Measurements from ENCODE around the gene ARRDC5. TPM values are rescaled to one million over a fixed set of nuclear protein-coding genes. Genes with fewer than 3 reads are reported as not detected.

The ARRDC5 gene
- total and polyA plus RNA-seq, 2 of the 8 experiments (the other 6 are each of a cell fraction or from before 2014, with no cell fraction given), result not detected

DNA sequence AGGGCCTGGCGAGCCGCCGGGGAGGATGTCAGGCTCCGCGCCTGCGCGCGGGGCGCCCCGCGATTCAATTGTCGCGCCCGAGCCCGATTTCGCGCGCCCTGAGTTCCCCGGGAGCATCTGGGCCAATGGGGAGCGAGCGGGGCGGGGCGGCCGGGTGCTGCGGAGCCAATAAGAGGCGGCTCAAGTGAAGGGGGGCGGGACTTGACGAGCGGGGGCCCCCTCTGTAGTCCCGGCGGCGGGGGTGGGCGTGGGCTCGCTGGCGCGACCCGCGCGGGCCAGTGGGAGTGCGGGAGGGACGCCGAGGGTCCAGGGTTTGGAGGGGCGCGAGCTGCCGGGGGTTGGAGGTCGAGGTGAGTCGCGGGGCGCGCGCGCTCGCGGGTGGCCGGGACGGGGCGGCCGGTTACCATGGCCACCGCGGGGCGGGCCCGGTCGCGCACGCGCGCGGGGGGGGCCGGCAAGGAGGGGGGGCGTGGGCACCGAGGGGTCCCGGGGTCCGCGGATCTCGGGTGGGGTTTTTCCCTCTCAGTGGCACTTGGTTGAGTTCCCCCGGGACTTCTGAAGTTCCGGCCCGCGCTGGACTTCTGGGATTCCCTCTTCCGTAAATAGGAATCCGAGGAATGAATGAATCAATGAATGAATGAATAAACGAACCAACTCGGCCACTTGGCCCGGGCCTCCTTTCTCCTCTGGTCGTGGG, 7.3 kb upstream of the ARRDC5 start (continued):
- TF ChIP-seq, protein P1, sequence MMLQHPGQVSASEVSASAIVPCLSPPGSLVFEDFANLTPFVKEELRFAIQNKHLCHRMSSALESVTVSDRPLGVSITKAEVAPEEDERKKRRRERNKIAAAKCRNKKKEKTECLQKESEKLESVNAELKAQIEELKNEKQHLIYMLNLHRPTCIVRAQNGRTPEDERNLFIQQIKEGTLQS (IDR thresholded peaks at IDR 0.05; ENCODE audit: insufficient read depth, low read depth, low read length), result no peak
- TF ChIP-seq EGR1 (IDR thresholded peaks at IDR 0.05; ENCODE audit: borderline replicate concordance, low read depth, low read length), result no peak
- TF ChIP-seq, protein P2, sequence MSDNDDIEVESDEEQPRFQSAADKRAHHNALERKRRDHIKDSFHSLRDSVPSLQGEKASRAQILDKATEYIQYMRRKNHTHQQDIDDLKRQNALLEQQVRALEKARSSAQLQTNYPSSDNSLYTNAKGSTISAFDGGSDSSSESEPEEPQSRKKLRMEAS (IDR thresholded peaks at IDR 0.05), result no peak
- no peak for TF ChIP-seq TCF12 (IDR thresholded peaks at IDR 0.05; ENCODE audit: low read depth, low read length)
- TF ChIP-seq BACH1 (IDR thresholded peaks at IDR 0.05; ENCODE audit: low read length), result peak; percentile 44; the same call in 1 of the 2 replicates
- TF ChIP-seq, protein P3, sequence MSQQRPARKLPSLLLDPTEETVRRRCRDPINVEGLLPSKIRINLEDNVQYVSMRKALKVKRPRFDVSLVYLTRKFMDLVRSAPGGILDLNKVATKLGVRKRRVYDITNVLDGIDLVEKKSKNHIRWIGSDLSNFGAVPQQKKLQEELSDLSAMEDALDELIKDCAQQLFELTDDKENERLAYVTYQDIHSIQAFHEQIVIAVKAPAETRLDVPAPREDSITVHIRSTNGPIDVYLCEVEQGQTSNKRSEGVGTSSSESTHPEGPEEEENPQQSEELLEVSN (IDR thresholded peaks at IDR 0.05), result no peak
- peak; percentile 46 for TF ChIP-seq SP2 (IDR thresholded peaks at IDR 0.05; ENCODE audit: low read length)
- TF ChIP-seq RNF2 (IDR thresholded peaks at IDR 0.05; ENCODE audit: borderline replicate concordance, low read depth, low read length, missing control alignments, poor library complexity, severe bottlenecking), result no peak
- no peak for TF ChIP-seq MAFK (IDR thresholded peaks at IDR 0.05; ENCODE audit: low read depth, low read length)
- TF ChIP-seq POU5F1 (IDR thresholded peaks at IDR 0.05; ENCODE audit: low read depth, low read length), result no peak
- peak; percentile 56; the same call in 1 of the 2 replicates for TF ChIP-seq CHD2 (IDR thresholded peaks at IDR 0.05; ENCODE audit: low read length)
- TF ChIP-seq GTF2F1 (IDR thresholded peaks at IDR 0.05; ENCODE audit: borderline replicate concordance, low read depth, low read length), result no peak
- no peak for TF ChIP-seq RBBP5 (IDR thresholded peaks at IDR 0.05; ENCODE audit: borderline replicate concordance, low read depth, low read length)
- TF ChIP-seq EZH2 (IDR thresholded peaks at IDR 0.05; ENCODE audit: low read depth, low read length, severe bottlenecking), result no peak
- TF ChIP-seq GABPA (IDR thresholded peaks at IDR 0.05; ENCODE audit: borderline replicate concordance, insufficient read depth, low read length), result no peak
- peak; percentile 63 for TF ChIP-seq NRF1 (IDR thresholded peaks at IDR 0.05; ENCODE audit: low read depth, low read length)
- TF ChIP-seq, protein P4, sequence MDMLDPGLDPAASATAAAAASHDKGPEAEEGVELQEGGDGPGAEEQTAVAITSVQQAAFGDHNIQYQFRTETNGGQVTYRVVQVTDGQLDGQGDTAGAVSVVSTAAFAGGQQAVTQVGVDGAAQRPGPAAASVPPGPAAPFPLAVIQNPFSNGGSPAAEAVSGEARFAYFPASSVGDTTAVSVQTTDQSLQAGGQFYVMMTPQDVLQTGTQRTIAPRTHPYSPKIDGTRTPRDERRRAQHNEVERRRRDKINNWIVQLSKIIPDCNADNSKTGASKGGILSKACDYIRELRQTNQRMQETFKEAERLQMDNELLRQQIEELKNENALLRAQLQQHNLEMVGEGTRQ (IDR thresholded peaks at IDR 0.05; ENCODE audit: low read length), result no peak
- TF ChIP-seq PHF8 (conservative IDR thresholded peaks at IDR 0.05; ENCODE audit: low read depth, low read length), result 0 out of 2 replicates have a peak, but pooled peaks have one; percentile 1

All from H1 (cell line).